ENCODE measurements around the gene DPM3.

DNA sequence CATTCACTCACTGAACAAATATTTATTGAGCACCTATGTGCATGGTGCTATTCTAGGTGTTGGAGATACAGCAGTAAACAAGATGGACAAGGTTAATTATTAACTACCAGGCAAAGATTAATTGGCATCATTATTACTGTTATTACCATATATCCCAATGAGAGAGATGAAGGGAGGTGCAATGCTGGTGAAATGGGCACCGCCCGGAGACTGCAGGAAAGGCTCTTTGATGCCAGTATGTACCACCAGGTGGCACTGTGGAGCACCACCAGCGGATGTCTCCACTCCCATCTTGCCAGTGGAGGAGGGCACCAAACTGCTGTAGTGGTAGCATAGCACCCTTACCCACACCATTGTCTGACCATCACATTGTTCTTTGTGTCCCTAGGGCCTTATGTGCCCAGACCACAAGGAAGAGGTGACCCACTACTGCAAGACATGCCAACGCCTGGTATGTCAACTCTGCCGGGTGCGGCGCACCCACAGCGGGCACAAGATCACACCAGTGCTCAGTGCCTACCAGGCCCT is 36.3 kb upstream of the DPM3 start:
- TF ChIP-seq, protein P1, sequence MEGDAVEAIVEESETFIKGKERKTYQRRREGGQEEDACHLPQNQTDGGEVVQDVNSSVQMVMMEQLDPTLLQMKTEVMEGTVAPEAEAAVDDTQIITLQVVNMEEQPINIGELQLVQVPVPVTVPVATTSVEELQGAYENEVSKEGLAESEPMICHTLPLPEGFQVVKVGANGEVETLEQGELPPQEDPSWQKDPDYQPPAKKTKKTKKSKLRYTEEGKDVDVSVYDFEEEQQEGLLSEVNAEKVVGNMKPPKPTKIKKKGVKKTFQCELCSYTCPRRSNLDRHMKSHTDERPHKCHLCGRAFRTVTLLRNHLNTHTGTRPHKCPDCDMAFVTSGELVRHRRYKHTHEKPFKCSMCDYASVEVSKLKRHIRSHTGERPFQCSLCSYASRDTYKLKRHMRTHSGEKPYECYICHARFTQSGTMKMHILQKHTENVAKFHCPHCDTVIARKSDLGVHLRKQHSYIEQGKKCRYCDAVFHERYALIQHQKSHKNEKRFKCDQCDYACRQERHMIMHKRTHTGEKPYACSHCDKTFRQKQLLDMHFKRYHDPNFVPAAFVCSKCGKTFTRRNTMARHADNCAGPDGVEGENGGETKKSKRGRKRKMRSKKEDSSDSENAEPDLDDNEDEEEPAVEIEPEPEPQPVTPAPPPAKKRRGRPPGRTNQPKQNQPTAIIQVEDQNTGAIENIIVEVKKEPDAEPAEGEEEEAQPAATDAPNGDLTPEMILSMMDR (IDR thresholded peaks at IDR 0.05), result peak; percentile 86 to 97 (median 92)
- TF ChIP-seq POLR2A (IDR thresholded peaks at IDR 0.05), result no peak
